ENCODE data around the gene IGFN1. TPM values are rescaled to one million over a fixed set of nuclear protein-coding genes. Genes with fewer than 3 reads are reported as not detected.

IGFN1 gene
- total RNA-seq, 1 donor from 2014 or later, result 0.52 TPM

GRCh38 chr1:201260236-201260590 is 69.6 kb downstream of the IGFN1 start:
- no peak overlapping the region for H3K4me3 ChIP-seq (ENCODE audit: low read length in 3 of 3)
- H3K9me3 ChIP-seq (ENCODE audit: control insufficient read depth in 3 of 3, low read length in 3 of 3), result no peaks in the 10 kb centered on the region
- H3K27me3 ChIP-seq (ENCODE audit: control insufficient read depth in 3 of 3, insufficient read depth in 3 of 3, low read length in 3 of 3), result peaks cover 14 to 41% (median 31%) of the 10 kb centered on the region in 3 donors
- H3K36me3 ChIP-seq (ENCODE audit: control insufficient read depth in 3 of 3, insufficient read depth in 3 of 3, low read length in 3 of 3), result no peaks in the 10 kb centered on the region
- H3K27ac ChIP-seq (ENCODE audit: low read depth, low read length), result no peak overlapping the region
- H3K4me1 ChIP-seq (ENCODE audit: control insufficient read depth in 3 of 3, insufficient read depth in 3 of 3, low read length in 3 of 3), result peaks cover 4 to 10% (median 6%) of the 10 kb centered on the region in 3 donors
- H3K9ac ChIP-seq (ENCODE audit: low read depth in 1 of 3, low read length in 3 of 3), result no peak overlapping the region

GRCh38 chr1:201260648-201261311 is 70.2 kb downstream of the IGFN1 start:
- Histone ChIP-seq H3K27me3 (ENCODE audit: control insufficient read depth in 3 of 3, insufficient read depth in 3 of 3, low read length in 3 of 3) (peaks cover 14 to 41% (median 31%) of the 10 kb centered on the region in 3 donors), H3K36me3 (ENCODE audit: control insufficient read depth in 3 of 3, insufficient read depth in 3 of 3, low read length in 3 of 3) (no peaks in the 10 kb centered on the region), H3K4me3 (ENCODE audit: low read length in 3 of 3) (no peak overlapping the region), H3K9me3 (ENCODE audit: control insufficient read depth in 3 of 3, low read length in 3 of 3) (no peaks in the 10 kb centered on the region), H3K9ac (ENCODE audit: low read depth in 1 of 3, low read length in 3 of 3) (no peak overlapping the region), H3K27ac (ENCODE audit: low read depth, low read length) (no peak overlapping the region), H3K4me1 (ENCODE audit: control insufficient read depth in 3 of 3, insufficient read depth in 3 of 3, low read length in 3 of 3) (peaks cover 4 to 10% (median 6%) of the 10 kb centered on the region in 3 donors)

GRCh38 chr1:201261771-201262547 is 71.3 kb downstream of the IGFN1 start:
- Histone ChIP-seq H3K36me3 (ENCODE audit: control insufficient read depth in 3 of 3, insufficient read depth in 3 of 3, low read length in 3 of 3) (no peaks in the 10 kb centered on the region), H3K9ac (ENCODE audit: low read depth in 1 of 3, low read length in 3 of 3) (no peak overlapping the region), H3K4me3 (ENCODE audit: low read length in 3 of 3) (no peak overlapping the region), H3K27ac (ENCODE audit: low read depth, low read length) (no peak overlapping the region), H3K27me3 (ENCODE audit: control insufficient read depth in 3 of 3, insufficient read depth in 3 of 3, low read length in 3 of 3) (peaks cover 14 to 41% (median 33%) of the 10 kb centered on the region in 3 donors), H3K9me3 (ENCODE audit: control insufficient read depth in 3 of 3, low read length in 3 of 3) (no peaks in the 10 kb centered on the region), H3K4me1 (ENCODE audit: control insufficient read depth in 3 of 3, insufficient read depth in 3 of 3, low read length in 3 of 3) (peaks cover 4 to 10% (median 6%) of the 10 kb centered on the region in 3 donors)

GRCh38 chr1:201262963-201263608 is 72.5 kb downstream of the IGFN1 start:
- no peaks in the 10 kb centered on the region for H3K9me3 ChIP-seq (ENCODE audit: control insufficient read depth in 3 of 3, low read length in 3 of 3)
- H3K4me1 ChIP-seq (ENCODE audit: control insufficient read depth in 3 of 3, insufficient read depth in 3 of 3, low read length in 3 of 3), result peaks cover 4 to 10% (median 6%) of the 10 kb centered on the region in 3 donors
- no peak overlapping the region for H3K4me3 ChIP-seq (ENCODE audit: low read length in 3 of 3)
- H3K36me3 ChIP-seq (ENCODE audit: control insufficient read depth in 3 of 3, insufficient read depth in 3 of 3, low read length in 3 of 3), result no peaks in the 10 kb centered on the region
- peaks cover 14 to 41% (median 33%) of the 10 kb centered on the region in 3 donors for H3K27me3 ChIP-seq (ENCODE audit: control insufficient read depth in 3 of 3, insufficient read depth in 3 of 3, low read length in 3 of 3)
- H3K27ac ChIP-seq (ENCODE audit: low read depth, low read length), result no peak overlapping the region
- H3K9ac ChIP-seq (ENCODE audit: low read depth in 1 of 3, low read length in 3 of 3), result no peak overlapping the region

- Histone ChIP-seq H3K36me3 (ENCODE audit: control insufficient read depth in 3 of 3, insufficient read depth in 3 of 3, low read length in 3 of 3) (no peaks in the 10 kb centered on the region), H3K4me3 (ENCODE audit: low read length in 3 of 3) (no peak overlapping the region), H3K4me1 (ENCODE audit: control insufficient read depth in 3 of 3, insufficient read depth in 3 of 3, low read length in 3 of 3) (peaks cover 4 to 10% (median 6%) of the 10 kb centered on the region in 3 donors), H3K9me3 (ENCODE audit: control insufficient read depth in 3 of 3, low read length in 3 of 3) (no peaks in the 10 kb centered on the region), H3K9ac (ENCODE audit: low read depth in 1 of 3, low read length in 3 of 3) (no peak overlapping the region), H3K27me3 (ENCODE audit: control insufficient read depth in 3 of 3, insufficient read depth in 3 of 3, low read length in 3 of 3) (peaks cover 20 to 41% (median 34%) of the 10 kb centered on the region in 3 donors), H3K27ac (ENCODE audit: low read depth, low read length) (no peak overlapping the region)
Measured at GRCh38 chr1:201264072-201264471, 73.4 kb downstream of the IGFN1 start.

- Histone ChIP-seq H3K4me3 (ENCODE audit: low read length in 3 of 3) (no peak overlapping the region), H3K4me1 (ENCODE audit: control insufficient read depth in 3 of 3, insufficient read depth in 3 of 3, low read length in 3 of 3) (peaks cover 3 to 8% (median 6%) of the 10 kb centered on the region in 3 donors), H3K9ac (ENCODE audit: low read depth in 1 of 3, low read length in 3 of 3) (no peak overlapping the region), H3K27ac (ENCODE audit: low read depth, low read length) (no peak overlapping the region), H3K36me3 (ENCODE audit: control insufficient read depth in 3 of 3, insufficient read depth in 3 of 3, low read length in 3 of 3) (no peaks in the 10 kb centered on the region), H3K9me3 (ENCODE audit: control insufficient read depth in 3 of 3, low read length in 3 of 3) (no peaks in the 10 kb centered on the region), H3K27me3 (ENCODE audit: control insufficient read depth in 3 of 3, insufficient read depth in 3 of 3, low read length in 3 of 3) (peaks cover 21 to 38% (median 30%) of the 10 kb centered on the region in 3 donors)
Measured at GRCh38 chr1:201264554-201264953, 73.9 kb downstream of the IGFN1 start.

GRCh38 chr1:201265756-201266155 is 75.1 kb downstream of the IGFN1 start:
- Histone ChIP-seq H3K4me3 (ENCODE audit: low read length in 3 of 3) (no peak overlapping the region), H3K9me3 (ENCODE audit: control insufficient read depth in 3 of 3, low read length in 3 of 3) (no peaks in the 10 kb centered on the region), H3K36me3 (ENCODE audit: control insufficient read depth in 3 of 3, insufficient read depth in 3 of 3, low read length in 3 of 3) (no peaks in the 10 kb centered on the region), H3K27me3 (ENCODE audit: control insufficient read depth in 3 of 3, insufficient read depth in 3 of 3, low read length in 3 of 3) (peaks cover 11 to 31% (median 20%) of the 10 kb centered on the region in 3 donors), H3K4me1 (ENCODE audit: control insufficient read depth in 3 of 3, insufficient read depth in 3 of 3, low read length in 3 of 3) (no peaks in the 10 kb centered on the region), H3K9ac (ENCODE audit: low read depth in 1 of 3, low read length in 3 of 3) (no peak overlapping the region), H3K27ac (ENCODE audit: low read depth, low read length) (no peak overlapping the region)

GRCh38 chr1:201266276-201266675 is 75.7 kb downstream of the IGFN1 start:
- no peaks in the 10 kb centered on the region for H3K9me3 ChIP-seq (ENCODE audit: control insufficient read depth in 3 of 3, low read length in 3 of 3)
- no peaks in the 10 kb centered on the region for H3K4me1 ChIP-seq (ENCODE audit: control insufficient read depth in 3 of 3, insufficient read depth in 3 of 3, low read length in 3 of 3)
- H3K36me3 ChIP-seq (ENCODE audit: control insufficient read depth in 3 of 3, insufficient read depth in 3 of 3, low read length in 3 of 3), result no peaks in the 10 kb centered on the region
- H3K4me3 ChIP-seq (ENCODE audit: low read length in 3 of 3), result no peak overlapping the region
- no peak overlapping the region for H3K27ac ChIP-seq (ENCODE audit: low read depth, low read length)
- H3K9ac ChIP-seq (ENCODE audit: low read depth in 1 of 3, low read length in 3 of 3), result no peak overlapping the region
- H3K27me3 ChIP-seq (ENCODE audit: control insufficient read depth in 3 of 3, insufficient read depth in 3 of 3, low read length in 3 of 3), result peaks cover 7 to 26% (median 14%) of the 10 kb centered on the region in 3 donors

GRCh38 chr1:201266774-201267173 is 76.2 kb downstream of the IGFN1 start:
- Histone ChIP-seq H3K9me3 (ENCODE audit: control insufficient read depth in 3 of 3, low read length in 3 of 3) (no peaks in the 10 kb centered on the region), H3K36me3 (ENCODE audit: control insufficient read depth in 3 of 3, insufficient read depth in 3 of 3, low read length in 3 of 3) (no peaks in the 10 kb centered on the region), H3K27ac (ENCODE audit: low read depth, low read length) (no peak overlapping the region), H3K4me1 (ENCODE audit: control insufficient read depth in 3 of 3, insufficient read depth in 3 of 3, low read length in 3 of 3) (no peaks in the 10 kb centered on the region), H3K27me3 (ENCODE audit: control insufficient read depth in 3 of 3, insufficient read depth in 3 of 3, low read length in 3 of 3) (peaks cover 7 to 21% (median 9%) of the 10 kb centered on the region in 3 donors), H3K4me3 (ENCODE audit: low read length in 3 of 3) (no peak overlapping the region), H3K9ac (ENCODE audit: low read depth in 1 of 3, low read length in 3 of 3) (no peak overlapping the region)
